Measurements from ENCODE around the gene TNNT2.

GRCh38 chr1:201404722-201405483, 27.4 kb upstream of the TNNT2 start:
- TF ChIP-seq, protein P1, sequence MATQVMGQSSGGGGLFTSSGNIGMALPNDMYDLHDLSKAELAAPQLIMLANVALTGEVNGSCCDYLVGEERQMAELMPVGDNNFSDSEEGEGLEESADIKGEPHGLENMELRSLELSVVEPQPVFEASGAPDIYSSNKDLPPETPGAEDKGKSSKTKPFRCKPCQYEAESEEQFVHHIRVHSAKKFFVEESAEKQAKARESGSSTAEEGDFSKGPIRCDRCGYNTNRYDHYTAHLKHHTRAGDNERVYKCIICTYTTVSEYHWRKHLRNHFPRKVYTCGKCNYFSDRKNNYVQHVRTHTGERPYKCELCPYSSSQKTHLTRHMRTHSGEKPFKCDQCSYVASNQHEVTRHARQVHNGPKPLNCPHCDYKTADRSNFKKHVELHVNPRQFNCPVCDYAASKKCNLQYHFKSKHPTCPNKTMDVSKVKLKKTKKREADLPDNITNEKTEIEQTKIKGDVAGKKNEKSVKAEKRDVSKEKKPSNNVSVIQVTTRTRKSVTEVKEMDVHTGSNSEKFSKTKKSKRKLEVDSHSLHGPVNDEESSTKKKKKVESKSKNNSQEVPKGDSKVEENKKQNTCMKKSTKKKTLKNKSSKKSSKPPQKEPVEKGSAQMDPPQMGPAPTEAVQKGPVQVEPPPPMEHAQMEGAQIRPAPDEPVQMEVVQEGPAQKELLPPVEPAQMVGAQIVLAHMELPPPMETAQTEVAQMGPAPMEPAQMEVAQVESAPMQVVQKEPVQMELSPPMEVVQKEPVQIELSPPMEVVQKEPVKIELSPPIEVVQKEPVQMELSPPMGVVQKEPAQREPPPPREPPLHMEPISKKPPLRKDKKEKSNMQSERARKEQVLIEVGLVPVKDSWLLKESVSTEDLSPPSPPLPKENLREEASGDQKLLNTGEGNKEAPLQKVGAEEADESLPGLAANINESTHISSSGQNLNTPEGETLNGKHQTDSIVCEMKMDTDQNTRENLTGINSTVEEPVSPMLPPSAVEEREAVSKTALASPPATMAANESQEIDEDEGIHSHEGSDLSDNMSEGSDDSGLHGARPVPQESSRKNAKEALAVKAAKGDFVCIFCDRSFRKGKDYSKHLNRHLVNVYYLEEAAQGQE (IDR thresholded peaks at IDR 0.05), result no peak
- TF ChIP-seq CTCF (IDR thresholded peaks at IDR 0.05; ENCODE audit: low read depth, low read length, missing input control) (no peak), MAX (IDR thresholded peaks at IDR 0.05) (no peak), SP1 (IDR thresholded peaks at IDR 0.05) (no peak), YY1 (IDR thresholded peaks at IDR 0.05) (no peak), FOXA2 (IDR thresholded peaks at IDR 0.05) (no peak), NR2F2 (IDR thresholded peaks at IDR 0.05) (no peak), TAF1 (conservative IDR thresholded peaks at IDR 0.05) (no peak), RAD21 (IDR thresholded peaks at IDR 0.05) (no peak)
